ENCODE measurements around the gene NOS1AP.

DNA sequence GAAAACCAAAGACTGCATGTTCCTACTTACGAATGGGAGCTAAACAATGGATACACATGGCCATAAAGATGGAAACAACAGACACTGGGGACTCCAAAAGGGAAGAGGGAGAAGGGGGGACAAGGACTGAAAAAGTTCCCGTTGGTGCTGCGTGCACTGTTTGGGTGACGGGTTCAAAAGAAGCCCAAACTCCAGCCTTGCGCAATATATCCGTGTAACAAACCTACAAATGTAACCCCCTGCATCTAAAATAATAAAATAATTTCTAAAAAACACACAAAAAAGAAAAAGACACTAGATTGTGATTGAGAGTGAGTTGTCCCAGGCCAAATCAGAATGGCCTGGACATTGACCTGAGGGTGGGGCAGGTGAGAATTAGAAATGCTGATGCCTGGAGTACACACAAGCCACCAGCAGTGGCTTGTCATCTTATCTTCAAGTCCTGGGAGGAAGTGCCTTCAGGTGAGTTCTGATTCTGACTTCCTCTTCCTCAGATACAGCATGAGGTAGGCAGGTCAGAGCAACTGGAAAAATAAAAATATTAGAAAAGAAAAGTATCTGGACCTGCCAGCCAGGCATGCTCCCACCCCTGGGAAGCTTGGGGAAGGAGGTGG is 252.4 kb downstream of the NOS1AP start:
- TF ChIP-seq FOS (IDR thresholded peaks at IDR 0.05; ENCODE audit: borderline replicate concordance, insufficient read depth, low read length) (no peak), EZH2 (IDR thresholded peaks at IDR 0.05; ENCODE audit: borderline replicate concordance, low read depth, low read length, severe bottlenecking) (no peak), POLR2AphosphoS5 (IDR thresholded peaks at IDR 0.05; ENCODE audit: insufficient read depth, low read depth, low read length) (no peak), POLR2A (IDR thresholded peaks at IDR 0.05; ENCODE audit: low read depth, low read length) (no peak), GATA2 (IDR thresholded peaks at IDR 0.05; ENCODE audit: insufficient read depth, insufficient read length, low read depth, low read length) (no peak), JUN (IDR thresholded peaks at IDR 0.05; ENCODE audit: borderline replicate concordance, insufficient read depth, insufficient read length, low read depth) (no peak)
- TF ChIP-seq, protein P1, sequence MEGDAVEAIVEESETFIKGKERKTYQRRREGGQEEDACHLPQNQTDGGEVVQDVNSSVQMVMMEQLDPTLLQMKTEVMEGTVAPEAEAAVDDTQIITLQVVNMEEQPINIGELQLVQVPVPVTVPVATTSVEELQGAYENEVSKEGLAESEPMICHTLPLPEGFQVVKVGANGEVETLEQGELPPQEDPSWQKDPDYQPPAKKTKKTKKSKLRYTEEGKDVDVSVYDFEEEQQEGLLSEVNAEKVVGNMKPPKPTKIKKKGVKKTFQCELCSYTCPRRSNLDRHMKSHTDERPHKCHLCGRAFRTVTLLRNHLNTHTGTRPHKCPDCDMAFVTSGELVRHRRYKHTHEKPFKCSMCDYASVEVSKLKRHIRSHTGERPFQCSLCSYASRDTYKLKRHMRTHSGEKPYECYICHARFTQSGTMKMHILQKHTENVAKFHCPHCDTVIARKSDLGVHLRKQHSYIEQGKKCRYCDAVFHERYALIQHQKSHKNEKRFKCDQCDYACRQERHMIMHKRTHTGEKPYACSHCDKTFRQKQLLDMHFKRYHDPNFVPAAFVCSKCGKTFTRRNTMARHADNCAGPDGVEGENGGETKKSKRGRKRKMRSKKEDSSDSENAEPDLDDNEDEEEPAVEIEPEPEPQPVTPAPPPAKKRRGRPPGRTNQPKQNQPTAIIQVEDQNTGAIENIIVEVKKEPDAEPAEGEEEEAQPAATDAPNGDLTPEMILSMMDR (IDR thresholded peaks at IDR 0.05; ENCODE audit: extremely low read depth in 1 of 2, insufficient read depth in 1 of 2, low read depth in 1 of 2, low read length in 2 of 2) = no peak
- TF ChIP-seq, protein P2, sequence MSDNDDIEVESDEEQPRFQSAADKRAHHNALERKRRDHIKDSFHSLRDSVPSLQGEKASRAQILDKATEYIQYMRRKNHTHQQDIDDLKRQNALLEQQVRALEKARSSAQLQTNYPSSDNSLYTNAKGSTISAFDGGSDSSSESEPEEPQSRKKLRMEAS (IDR thresholded peaks at IDR 0.05; ENCODE audit: insufficient read depth, insufficient read length) = no peak
